ENCODE data around the gene TAOK2. TPM values are rescaled to one million over a fixed set of nuclear protein-coding genes. Genes with fewer than 3 reads are reported as not detected.
"Not testable (repeated sequence)": the region's sequence is repeated elsewhere in the genome, so short reads cannot be mapped to it uniquely, and the experiment has no call there.

Gene TAOK2
- total RNA-seq, 8 experiments from 2014 or later: 27.0 to 54.4 (median 38.6) TPM

DNA sequence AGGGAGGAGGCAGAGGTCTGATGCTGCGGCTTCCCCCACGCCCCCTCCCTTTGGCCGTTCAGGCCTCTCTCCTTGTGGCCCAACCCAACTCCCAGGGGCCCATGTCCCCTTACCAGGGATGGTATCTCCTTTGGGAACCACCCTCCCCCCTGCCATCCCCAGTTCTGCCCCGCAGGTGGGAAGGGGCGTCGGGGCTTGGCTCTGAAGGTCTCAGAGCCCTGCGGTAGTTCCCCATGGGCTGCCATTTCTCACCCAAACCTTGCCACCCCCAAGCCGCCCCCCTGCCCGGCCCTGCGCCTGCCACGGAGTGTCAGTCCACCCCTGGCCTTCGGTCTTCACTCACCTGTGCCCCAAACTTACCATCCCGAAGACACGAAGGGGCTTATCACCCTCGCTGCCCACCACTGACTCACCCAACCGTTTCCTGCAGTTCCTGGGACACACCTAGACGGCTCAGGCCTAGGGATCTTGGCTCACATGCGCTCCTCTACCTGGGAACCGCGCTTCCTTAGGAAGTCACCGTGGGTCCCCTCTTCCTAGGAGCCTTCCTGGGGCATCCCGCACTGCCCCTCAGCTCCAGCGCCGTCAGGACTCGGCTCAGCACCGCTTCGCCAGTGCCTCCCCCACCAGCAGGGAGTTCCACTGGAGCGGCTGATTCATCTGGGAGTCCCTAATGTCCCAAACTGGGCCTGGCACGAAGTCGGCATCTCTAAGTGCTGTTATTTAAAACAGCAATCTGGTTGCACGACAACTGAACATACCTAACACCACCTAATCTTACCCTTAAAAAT, 38.2 kb downstream of the TAOK2 start:
- H3K27ac ChIP-seq: no peak overlapping the region
- 9 to 81% (median 29%) methylated on average over 1 to 13 of the region's 31 CpGs; no CpG with 5 or more reads in 4 of the 10 experiments for WGBS, 10 experiments
- no peak for ATAC-seq (replicated peaks in 6 of 8)
- H3K4me1 ChIP-seq (replicated peaks in 1 of 2): peaks cover 13 to 17% of the 10 kb centered on the region in 2 donors
- peak overlapping the region; percentile 37 to 60 (median 45) for H3K4me3 ChIP-seq
- in situ Hi-C loops (cut with MboI; ENCODE audit: low pct_unique_long_range_greater_than_20kb in 2 of 9, low sequenced_read_pairs in 9 of 9, unreplicated experiment in 9 of 9): loop anchor here in 4 of 9 experiments (25.0 kb wide), 2 partner anchors 175 to 200 kb away; partner anchors contain the start of genes MAZ (in 3 of the 4), MVP (in 3 of the 4), PAGR1 (in 3 of the 4) and PRRT2 (in 3 of the 4)

DNA sequence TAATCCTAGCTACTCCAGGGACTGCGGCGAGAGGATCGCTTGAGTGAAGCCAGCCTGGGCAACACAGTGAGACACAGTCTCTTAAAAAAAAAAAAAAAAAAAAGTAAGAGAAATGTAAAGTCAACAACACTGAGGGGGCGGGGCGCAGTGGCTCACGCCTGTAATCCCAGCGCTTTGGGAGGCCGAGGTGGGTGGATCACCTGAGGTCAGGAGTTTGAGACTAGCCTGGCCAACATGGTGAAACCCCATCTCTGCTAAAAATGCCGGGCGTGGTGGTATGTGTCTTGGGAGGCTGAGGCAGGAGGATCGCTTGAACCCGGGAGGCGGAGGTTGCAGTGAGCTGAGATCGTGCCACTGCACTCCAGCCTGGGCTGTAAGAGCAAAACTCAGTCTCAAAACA, 38.9 kb downstream of the TAOK2 start:
- 40 to 100% (median 80%) methylated on average over 1 to 13 of the region's 14 CpGs; no CpG with 5 or more reads in 2 of the 10 experiments for WGBS, 10 experiments
- not testable (repeated sequence) for ATAC-seq (replicated peaks in 6 of 8); H3K27ac ChIP-seq; H3K4me3 ChIP-seq
- in situ Hi-C loops (cut with MboI; ENCODE audit: low pct_unique_long_range_greater_than_20kb in 2 of 9, low sequenced_read_pairs in 9 of 9, unreplicated experiment in 9 of 9): loop anchor here in 4 of 9 experiments (25.0 kb wide), 2 partner anchors 175 to 200 kb away; partner anchors contain the start of genes MAZ (in 3 of the 4), MVP (in 3 of the 4), PAGR1 (in 3 of the 4) and PRRT2 (in 3 of the 4)
- H3K4me1 ChIP-seq (replicated peaks in 1 of 2): peaks cover 13 to 17% of the 10 kb centered on the region in 2 donors

DNA sequence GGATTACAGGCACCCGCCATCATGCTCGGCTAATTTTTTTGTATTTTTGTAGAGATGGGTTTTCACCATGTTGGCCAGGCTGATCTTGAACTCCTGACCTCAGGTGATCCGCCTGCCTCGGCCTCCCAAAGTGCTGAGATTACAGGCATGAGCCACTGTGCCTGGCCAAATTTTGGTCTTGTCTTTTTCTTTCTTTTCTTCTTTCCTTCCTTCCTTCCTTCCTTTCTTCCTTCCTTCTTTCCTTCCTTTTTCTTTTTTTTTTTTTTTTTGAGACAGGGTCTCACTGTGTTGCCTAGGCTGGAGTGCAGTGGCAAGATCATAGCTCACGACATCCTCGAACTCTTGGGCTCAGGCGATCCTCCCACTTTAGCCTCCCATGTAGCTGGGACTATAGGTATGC, 41.8 kb downstream of the TAOK2 start:
- in situ Hi-C loops (cut with MboI; ENCODE audit: low pct_unique_long_range_greater_than_20kb in 2 of 9, low sequenced_read_pairs in 9 of 9, unreplicated experiment in 9 of 9): loop anchor here in 4 of 9 experiments (25.0 kb wide), 2 partner anchors 178 to 203 kb away; partner anchors contain the start of genes MAZ (in 3 of the 4), MVP (in 3 of the 4), PAGR1 (in 3 of the 4) and PRRT2 (in 3 of the 4)
- WGBS, 10 experiments: 39 to 100% (median 81%) methylated on average over 1 to 7 of the region's 7 CpGs; no CpG with 5 or more reads in 1 of the 10 experiments

DNA sequence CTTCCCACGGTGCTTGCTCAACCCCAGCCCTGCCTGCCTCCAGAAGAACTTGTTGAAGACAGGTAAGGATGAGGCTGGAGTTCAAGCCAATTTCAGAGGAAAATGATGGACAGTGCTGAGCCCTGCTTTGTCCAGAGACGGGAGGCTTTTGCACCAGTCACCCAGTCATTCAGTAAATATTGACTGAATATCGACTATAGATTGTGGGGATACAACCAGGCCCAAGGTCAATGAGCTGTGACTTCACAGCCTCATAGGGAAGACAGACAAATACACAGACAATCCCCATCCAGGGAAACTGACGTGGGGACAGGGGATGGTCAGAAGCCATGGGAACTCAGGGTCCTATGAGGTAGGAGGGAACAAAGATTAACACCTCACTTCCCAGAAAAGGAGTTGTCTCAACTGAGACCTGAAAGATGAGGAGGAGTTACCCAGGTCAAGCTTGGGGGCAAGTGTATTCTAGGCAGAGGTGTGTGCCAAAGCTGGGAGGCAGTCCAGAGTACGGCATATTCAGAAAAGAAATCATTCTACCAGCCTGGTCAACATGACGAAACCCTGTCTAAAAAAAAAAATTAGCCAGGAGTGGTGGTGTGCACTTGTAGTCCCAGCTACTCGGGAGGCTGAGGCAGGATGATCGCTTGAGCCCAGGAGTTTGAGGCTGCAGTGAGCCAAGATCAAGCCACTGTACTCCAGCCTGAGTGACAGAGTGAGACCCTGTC, 43.0 kb downstream of the TAOK2 start:
- in situ Hi-C loops (cut with MboI; ENCODE audit: low pct_unique_long_range_greater_than_20kb in 2 of 9, low sequenced_read_pairs in 9 of 9, unreplicated experiment in 9 of 9): loop anchor here in 4 of 9 experiments (25.0 kb wide), 2 partner anchors 179 to 204 kb away; partner anchors contain the start of genes MAZ (in 3 of the 4), MVP (in 3 of the 4), PAGR1 (in 3 of the 4) and PRRT2 (in 3 of the 4)
- H3K4me1 ChIP-seq (replicated peaks in 1 of 2): no peaks in the 10 kb centered on the region
- 17 to 89% (median 60%) methylated on average over 2 to 7 of the region's 8 CpGs; no CpG with 5 or more reads in 2 of the 10 experiments for WGBS, 10 experiments

More for the DNA sequence above, 41.8 kb downstream of the TAOK2 start:
- H3K27ac ChIP-seq; H3K4me1 ChIP-seq (replicated peaks in 1 of 2); ATAC-seq (replicated peaks in 6 of 8); H3K4me3 ChIP-seq: not testable (repeated sequence)

DNA sequence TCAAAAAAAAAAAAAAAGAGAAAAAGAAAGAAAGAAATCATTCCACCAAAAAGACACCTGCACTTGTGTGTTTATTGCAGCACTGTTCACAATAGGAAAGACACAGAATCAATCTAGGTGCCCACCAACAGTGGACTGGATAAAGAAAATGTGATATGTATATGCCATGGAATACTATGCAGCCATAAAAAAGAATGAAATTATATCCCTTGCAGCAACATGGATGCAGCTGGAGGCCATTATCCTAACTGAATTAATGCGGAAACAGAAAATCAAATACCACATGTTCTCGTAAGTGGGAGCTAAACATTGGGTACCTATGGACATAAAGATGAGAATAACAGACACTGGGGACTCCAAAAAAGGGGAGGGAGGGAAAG, 43.6 kb downstream of the TAOK2 start:
- ATAC-seq (replicated peaks in 6 of 8): no peak
- H3K4me3 ChIP-seq: no peak overlapping the region
- no peaks in the 10 kb centered on the region for H3K4me1 ChIP-seq (replicated peaks in 1 of 2)
- 0 to 100% (median 77%) methylated on average over 1 to 2 of the region's 2 CpGs for WGBS, 10 experiments
- in situ Hi-C loops (cut with MboI; ENCODE audit: low pct_unique_long_range_greater_than_20kb in 2 of 9, low sequenced_read_pairs in 9 of 9, unreplicated experiment in 9 of 9): loop anchor here in 4 of 9 experiments (25.0 kb wide), 2 partner anchors 180 to 205 kb away; partner anchors contain the start of genes MAZ (in 3 of the 4), MVP (in 3 of the 4), PAGR1 (in 3 of the 4) and PRRT2 (in 3 of the 4)
- no peak overlapping the region for H3K27ac ChIP-seq

More for the DNA sequence above, 43.0 kb downstream of the TAOK2 start:
- no peak overlapping the region for H3K27ac ChIP-seq
- no peak overlapping the region for H3K4me3 ChIP-seq
- ATAC-seq (replicated peaks in 6 of 8): no peak

DNA sequence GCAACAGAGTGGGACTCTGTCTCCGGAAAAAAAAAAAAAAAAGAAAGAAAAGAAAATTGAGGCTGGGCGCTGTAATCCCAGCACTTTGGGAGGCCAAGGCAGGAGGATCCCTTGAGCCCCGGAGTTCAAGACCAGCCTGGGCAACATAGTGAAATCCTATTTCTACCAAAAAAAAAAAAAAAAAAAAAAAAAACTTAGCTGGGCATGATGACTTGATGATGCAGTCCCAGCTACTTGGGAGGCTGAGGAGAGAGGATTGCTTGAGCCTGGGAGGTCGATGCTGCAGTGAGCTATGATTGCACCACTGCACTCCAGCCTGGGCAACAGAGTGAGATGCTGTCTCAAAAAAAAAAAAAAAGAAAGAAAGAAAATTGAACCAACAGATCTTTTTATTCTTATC, 44.3 kb downstream of the TAOK2 start:
- not testable (repeated sequence) for H3K27ac ChIP-seq; ATAC-seq (replicated peaks in 6 of 8); H3K4me1 ChIP-seq (replicated peaks in 1 of 2); H3K4me3 ChIP-seq
- WGBS, 10 experiments: 53 to 100% (median 79%) methylated on average over 1 to 4 of the region's 4 CpGs; no CpG with 5 or more reads in 3 of the 10 experiments
- in situ Hi-C loops (cut with MboI; ENCODE audit: low pct_unique_long_range_greater_than_20kb in 2 of 9, low sequenced_read_pairs in 9 of 9, unreplicated experiment in 9 of 9): loop anchor here in 4 of 9 experiments (25.0 kb wide), 2 partner anchors 181 to 206 kb away; partner anchors contain the start of genes MAZ (in 3 of the 4), MVP (in 3 of the 4), PAGR1 (in 3 of the 4) and PRRT2 (in 3 of the 4)

DNA sequence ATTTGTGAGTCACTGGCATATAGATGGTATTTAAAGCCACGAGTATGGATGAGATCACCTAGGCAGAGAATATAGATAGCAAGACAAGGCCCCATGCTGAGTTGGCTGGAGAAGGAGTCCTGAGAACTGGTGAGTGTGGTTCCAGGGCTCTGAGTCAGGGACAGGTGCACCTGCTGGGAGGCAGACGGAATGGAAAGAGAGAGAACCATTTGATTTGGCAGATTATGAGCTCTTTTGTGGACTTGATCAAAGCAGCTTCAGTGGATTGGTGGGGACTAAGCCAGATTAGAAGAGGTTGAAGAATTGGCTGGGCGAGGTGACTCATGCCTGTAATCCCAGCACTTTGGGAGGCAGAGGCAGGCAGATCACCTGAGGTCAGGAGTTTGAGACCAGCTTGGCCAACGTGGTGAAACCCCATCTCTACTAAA, 45.1 kb downstream of the TAOK2 start:
- in situ Hi-C loops (cut with MboI; ENCODE audit: low pct_unique_long_range_greater_than_20kb in 2 of 9, low sequenced_read_pairs in 9 of 9, unreplicated experiment in 9 of 9): loop anchor here in 4 of 9 experiments (25.0 kb wide), 2 partner anchors 181 to 206 kb away; partner anchors contain the start of genes MAZ (in 3 of the 4), MVP (in 3 of the 4), PAGR1 (in 3 of the 4) and PRRT2 (in 3 of the 4)

DNA sequence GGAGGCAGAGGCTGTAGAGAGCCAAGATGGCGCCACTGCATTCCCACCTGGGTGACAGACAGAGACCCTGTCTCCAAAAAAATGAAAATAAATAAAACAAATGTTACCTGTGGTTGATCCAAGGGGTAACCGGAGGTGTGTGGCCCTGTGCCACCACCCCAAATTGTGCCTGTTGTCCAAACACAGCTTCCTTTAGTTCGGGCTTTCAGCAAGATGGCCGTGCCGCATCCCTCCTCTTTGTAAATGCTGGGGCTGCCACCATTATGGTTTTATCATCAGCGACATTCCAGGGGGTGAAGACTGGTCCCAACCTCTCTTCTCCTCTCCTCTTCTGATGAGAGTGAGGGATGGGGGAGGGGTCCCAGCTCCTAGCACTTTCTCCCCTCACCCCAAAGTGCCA, 49.2 kb downstream of the TAOK2 start, which contains the start of gene C16orf92:
Gene C16orf92, plus strand, starts transcription at position 312 of the 400 bp plus-strand sequence. CDS start 143 bp downstream, outside the sequence.
- in situ Hi-C loops (cut with MboI; ENCODE audit: low pct_unique_long_range_greater_than_20kb in 2 of 9, low sequenced_read_pairs in 9 of 9, unreplicated experiment in 9 of 9): loop anchor here in 4 of 9 experiments (25.0 kb wide), 2 partner anchors 186 to 211 kb away; partner anchors contain the start of genes MAZ (in 3 of the 4), MVP (in 3 of the 4), PAGR1 (in 3 of the 4) and PRRT2 (in 3 of the 4)
- 20 to 100% (median 80%) methylated on average over 1 to 6 of the region's 6 CpGs; no CpG with 5 or more reads in 3 of the 10 experiments for WGBS, 10 experiments
- Histone ChIP-seq H3K27ac (no peak within 1 kb of the TSS), H3K4me3 (no peak within 1 kb of the TSS), H3K4me1 (replicated peaks in 1 of 2) (peaks cover 0 to 2% of the 10 kb centered on the region in 2 donors)
- no peak for ATAC-seq (replicated peaks in 6 of 8)

More for the DNA sequence above, 45.1 kb downstream of the TAOK2 start:
- ATAC-seq (replicated peaks in 6 of 8): no peak
- Histone ChIP-seq H3K4me1 (replicated peaks in 1 of 2) (no peaks in the 10 kb centered on the region), H3K4me3 (no peak overlapping the region), H3K27ac (no peak overlapping the region)
- 0 to 100% (median 44%) methylated on average over 1 to 4 of the region's 4 CpGs; no CpG with 5 or more reads in 2 of the 10 experiments for WGBS, 10 experiments

DNA sequence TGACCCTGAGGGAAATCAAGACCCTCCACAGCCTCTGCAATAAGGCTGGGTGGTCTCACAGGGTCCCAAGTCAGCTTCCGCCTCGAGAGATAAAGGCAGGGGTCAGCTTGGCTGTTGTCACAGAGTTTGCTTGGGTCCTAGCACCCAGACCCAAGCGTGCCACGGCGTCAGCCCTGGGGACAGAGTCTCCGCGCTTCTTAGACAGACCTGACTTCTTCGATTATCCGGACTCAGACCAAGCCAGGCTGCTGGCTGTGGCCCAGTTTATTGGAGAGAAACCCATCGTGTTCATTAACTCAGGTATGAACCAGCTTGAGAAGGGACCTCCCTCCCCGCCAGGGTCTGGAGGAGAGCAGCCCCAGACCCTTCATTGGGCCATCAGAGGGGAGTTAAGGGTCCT, 49.9 kb downstream of the TAOK2 start:
- WGBS, 10 experiments: 0 to 77% (median 62%) methylated on average over 1 to 4 of the region's 11 CpGs; no CpG with 5 or more reads in 6 of the 10 experiments
- in situ Hi-C loops (cut with MboI; ENCODE audit: low pct_unique_long_range_greater_than_20kb in 2 of 9, low sequenced_read_pairs in 9 of 9, unreplicated experiment in 9 of 9): loop anchor here in 4 of 9 experiments (25.0 kb wide), 2 partner anchors 186 to 211 kb away; partner anchors contain the start of genes MAZ (in 3 of the 4), MVP (in 3 of the 4), PAGR1 (in 3 of the 4) and PRRT2 (in 3 of the 4)

DNA sequence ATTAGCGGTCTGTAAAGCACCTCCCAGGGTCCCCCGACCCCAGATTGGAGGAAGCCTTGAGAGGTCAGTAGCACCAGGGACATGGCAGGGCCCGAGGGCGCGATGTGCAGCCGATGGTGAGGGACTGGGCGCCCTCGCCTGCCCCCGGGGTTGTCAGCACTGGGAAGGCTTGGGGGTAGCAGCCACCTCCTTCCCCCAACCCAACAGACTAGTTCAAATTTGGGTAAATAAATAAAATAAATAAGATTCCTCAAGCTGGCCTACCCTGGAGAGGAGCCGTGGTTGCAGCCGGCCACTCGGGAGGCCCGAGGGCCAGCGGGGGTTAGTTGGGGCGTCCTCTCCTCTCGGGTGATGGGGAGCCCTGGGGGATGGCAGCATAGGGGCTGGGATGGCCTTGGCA, 50.8 kb downstream of the TAOK2 start:
- H3K4me3 ChIP-seq: no peak overlapping the region
- ATAC-seq (replicated peaks in 6 of 8): no peak
- 62 to 76% (median 67%) methylated on average over 2 to 7 of the region's 16 CpGs; no CpG with 5 or more reads in 7 of the 10 experiments for WGBS, 10 experiments
- peaks cover 6 to 11% of the 10 kb centered on the region in 2 donors for H3K4me1 ChIP-seq (replicated peaks in 1 of 2)
- H3K27ac ChIP-seq: no peak overlapping the region
- in situ Hi-C loops (cut with MboI; ENCODE audit: low pct_unique_long_range_greater_than_20kb in 2 of 9, low sequenced_read_pairs in 9 of 9, unreplicated experiment in 9 of 9): loop anchor here in 4 of 9 experiments (25.0 kb wide), 2 partner anchors 187 to 212 kb away; partner anchors contain the start of genes MAZ (in 3 of the 4), MVP (in 3 of the 4), PAGR1 (in 3 of the 4) and PRRT2 (in 3 of the 4)

More for the DNA sequence above, 49.9 kb downstream of the TAOK2 start:
- H3K4me3 ChIP-seq: no peak overlapping the region
- peaks cover 0 to 2% of the 10 kb centered on the region in 2 donors for H3K4me1 ChIP-seq (replicated peaks in 1 of 2)
- no peak overlapping the region for H3K27ac ChIP-seq
- no peak for ATAC-seq (replicated peaks in 6 of 8)

DNA sequence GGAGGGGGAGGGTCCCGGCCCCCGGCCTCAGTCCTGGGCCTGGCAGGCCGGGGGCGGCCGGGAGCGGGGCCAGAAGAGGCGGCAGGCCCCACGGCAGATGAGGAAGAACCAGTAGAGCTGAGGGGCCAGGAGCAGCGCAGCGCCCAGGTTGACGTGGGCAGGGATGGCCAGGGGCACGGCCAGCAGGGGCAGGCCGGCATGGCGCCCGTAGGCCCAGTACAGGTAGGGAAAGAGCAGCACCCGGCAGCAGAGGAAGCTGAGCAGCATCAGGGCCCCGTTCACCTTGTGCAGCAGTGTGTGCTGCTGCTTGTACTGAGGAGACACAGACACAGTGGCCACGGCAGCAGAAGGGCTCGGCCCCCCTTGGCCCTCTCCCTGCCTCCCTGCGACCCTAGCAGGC, 51.5 kb downstream of the TAOK2 start:
- Histone ChIP-seq H3K4me3 (no peak overlapping the region), H3K27ac (no peak overlapping the region), H3K4me1 (replicated peaks in 1 of 2) (peaks cover 8 to 18% of the 10 kb centered on the region in 2 donors)
- WGBS, 10 experiments: 0 to 93% (median 80%) methylated on average over 1 to 3 of the region's 20 CpGs; no CpG with 5 or more reads in 7 of the 10 experiments
- ATAC-seq (replicated peaks in 6 of 8): no peak
- in situ Hi-C loops (cut with MboI; ENCODE audit: low pct_unique_long_range_greater_than_20kb in 2 of 9, low sequenced_read_pairs in 9 of 9, unreplicated experiment in 9 of 9): loop anchor here in 1 of 9 experiments (25.0 kb wide), 1 partner anchor 313 kb away; no protein-coding TSS in a partner anchor

All from motor neuron (in vitro differentiated cells).